ENCODE measurements around the gene TACR1. TPM values are rescaled to one million over a fixed set of nuclear protein-coding genes. Genes with fewer than 3 reads are reported as not detected.

Gene TACR1
- total and polyA plus RNA-seq, 2 of the 8 experiments (the other 6 are each of a cell fraction or from before 2014, with no cell fraction given): 0.09 to 0.37 TPM

DNA sequence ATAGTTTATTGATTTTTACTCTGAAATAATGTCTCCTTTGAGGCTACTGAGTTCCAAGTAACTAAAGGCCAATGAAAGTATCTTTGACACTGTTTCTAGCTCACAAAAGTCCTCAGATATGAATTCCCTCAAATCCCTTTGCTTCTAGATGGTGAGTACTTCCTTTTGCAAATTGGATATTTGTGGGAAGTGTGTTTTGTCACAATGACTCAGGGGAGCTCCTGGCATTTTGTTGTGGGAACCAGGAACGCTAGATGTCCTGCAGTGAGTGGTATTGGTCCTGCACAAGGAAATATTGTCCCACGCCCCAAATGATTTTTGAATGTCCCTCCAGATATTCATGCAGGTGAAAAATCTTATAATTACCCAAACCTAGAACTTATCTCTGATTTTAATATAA, 24.3 kb downstream of the TACR1 start:
- Histone ChIP-seq H3K4me2 (ENCODE audit: insufficient read depth in 1 of 2, low read depth in 2 of 2, low read length in 2 of 2) (peak overlapping the region; percentile 43 to 64; a peak in 3 of 4 replicates), H2BK5ac (ENCODE audit: low read depth, low read length) (no peak overlapping the region), H3K23me2 (ENCODE audit: low read depth, low read length) (peaks cover 5% of the 10 kb centered on the region; the same call in 1 of the 2 replicates), H2BK12ac (ENCODE audit: low read depth, low read length) (no peak overlapping the region), H3K36me3 (ENCODE audit: control insufficient read depth in 2 of 4, insufficient read depth in 4 of 4, low read length in 3 of 4) (no peaks in the 10 kb centered on the region; a peak in 1 of 8 replicates), H3K18ac (ENCODE audit: extremely low read depth, low read length) (no peak overlapping the region; the same call in 1 of the 2 replicates), H4K5ac (ENCODE audit: insufficient read length, low read depth, low read length) (peak overlapping the region; percentile 95), H3K4me3 (ENCODE audit: extremely low read depth in 1 of 4, insufficient read depth in 2 of 4, low read depth in 3 of 4, low read length in 4 of 4) (peak overlapping the region in 1 of 4 experiments; percentile 29; a peak in 1 of 8 replicates), H3K79me1 (ENCODE audit: low read depth, low read length) (no peaks in the 10 kb centered on the region), H2AK5ac (ENCODE audit: low read depth, low read length) (no peak overlapping the region), H2BK20ac (ENCODE audit: low read length) (no peak overlapping the region), H3K56ac (replicated peaks; ENCODE audit: insufficient read length, low read depth, low read length) (no peak overlapping the region), H3K79me2 (ENCODE audit: control insufficient read depth in 1 of 2, insufficient read depth in 2 of 2, low read length in 2 of 2) (no peaks in the 10 kb centered on the region), H3K27me3 (replicated peaks in 1 of 4; ENCODE audit: control insufficient read depth in 3 of 4, extremely low read depth in 1 of 4, insufficient read depth in 3 of 4, low read length in 3 of 4) (no peaks in the 10 kb centered on the region), H3K14ac (ENCODE audit: insufficient read length) (no peak overlapping the region), H4K8ac (ENCODE audit: extremely low read depth, insufficient read depth, low read length) (no peak overlapping the region), H2BK15ac (ENCODE audit: low read length) (no peak overlapping the region), H3K4ac (replicated peaks; ENCODE audit: insufficient read length, low read depth, low read length) (no peak overlapping the region), H3K23ac (ENCODE audit: insufficient read length) (no peak overlapping the region), H3K9ac (replicated peaks in 1 of 4; ENCODE audit: extremely low read depth in 1 of 4, low read depth in 3 of 4, low read length in 3 of 4) (no peak overlapping the region), H4K91ac (replicated peaks; ENCODE audit: insufficient read length, low read length) (no peak overlapping the region), H4K20me1 (replicated peaks in 1 of 2; ENCODE audit: control insufficient read depth in 1 of 2, insufficient read depth in 2 of 2, low read length in 2 of 2) (no peaks in the 10 kb centered on the region), H3K27ac (ENCODE audit: low read depth, low read length) (no peak overlapping the region), H3K4me1 (replicated peaks in 1 of 4; ENCODE audit: control insufficient read depth in 3 of 4, insufficient read depth in 4 of 4, low read length in 3 of 4) (peaks cover 1 to 15% (median 5%) of the 10 kb centered on the region in 4 experiments; a peak in 4 of 7 replicates), H2AFZ (ENCODE audit: low read length) (no peak overlapping the region), H2BK120ac (replicated peaks; ENCODE audit: low read depth, low read length) (peak overlapping the region; percentile 59), H3K9me3 (ENCODE audit: insufficient read depth in 2 of 2, low read depth in 1 of 2, low read length in 1 of 2) (no peaks in the 10 kb centered on the region)
- no peak for TF ChIP-seq JUND (IDR thresholded peaks at IDR 0.05; ENCODE audit: low read length)
- TF ChIP-seq CTBP2 (IDR thresholded peaks at IDR 0.05; ENCODE audit: borderline replicate concordance, insufficient read depth, insufficient read length, low read length): no peak
- TF ChIP-seq MAFK (IDR thresholded peaks at IDR 0.05; ENCODE audit: low read depth, low read length): no peak
- TF ChIP-seq TAF1 (IDR thresholded peaks at IDR 0.05; ENCODE audit: low read depth, low read length): no peak
- TF ChIP-seq HDAC2 (IDR thresholded peaks at IDR 0.05; ENCODE audit: borderline replicate concordance in 1 of 2, low read depth in 2 of 2, low read length in 2 of 2): no peak
- TF ChIP-seq ZNF274 (IDR thresholded peaks at IDR 0.05; ENCODE audit: borderline replicate concordance, extremely low read depth, low read length): no peak
- TF ChIP-seq KDM5A (IDR thresholded peaks at IDR 0.05; ENCODE audit: low read length): no peak
- no peak for TF ChIP-seq KDM1A (IDR thresholded peaks at IDR 0.05; ENCODE audit: borderline replicate concordance, low read length)
- CTCF ChIA-PET (ENCODE audit: partially characterized antibody): interaction anchor here (1.1 kb wide), 1 partner anchor 453 kb away, joined by 3 read pairs; no protein-coding TSS in a partner anchor
- POLR2A ChIA-PET (ENCODE audit: partially characterized antibody): no interaction called here
- DNase-seq (ENCODE audit: low read depth in 1 of 2, low spot score in 2 of 2) (no peak), FAIRE-seq (no peak)
- WGBS, 2 experiments (ENCODE audit: extremely low coverage in 1 of 2, insufficient coverage in 1 of 2, insufficient read length in 1 of 2, insufficient replicate concordance in 2 of 2, low coverage in 1 of 2, low lambda C conversion rate in 2 of 2, missing lambda C conversion rate in 1 of 2): 62% methylated on average over 2 of the region's 2 CpGs; no CpG with 5 or more reads in 1 of the 2 experiments

Measured in H1 (cell line).